GM10266 (cell line): ENCODE results near the gene ECE2.

Experiments
- DNase-seq: peaks from one replicate; pipeline ENCODE4 v3.0.0; 2012; ENCODE audit errors: extremely low spot score
- TF ChIP-seq, protein P1 (sequence below): IDR thresholded peaks from 2 replicates; pipeline ENCODE4 v1.5.1; 2012; ENCODE audit warnings: mild to moderate bottlenecking, low read depth; ENCODE audit not compliant: control insufficient read depth, insufficient read depth; ENCODE audit errors: missing control alignments

The ECE2 gene

DNA sequence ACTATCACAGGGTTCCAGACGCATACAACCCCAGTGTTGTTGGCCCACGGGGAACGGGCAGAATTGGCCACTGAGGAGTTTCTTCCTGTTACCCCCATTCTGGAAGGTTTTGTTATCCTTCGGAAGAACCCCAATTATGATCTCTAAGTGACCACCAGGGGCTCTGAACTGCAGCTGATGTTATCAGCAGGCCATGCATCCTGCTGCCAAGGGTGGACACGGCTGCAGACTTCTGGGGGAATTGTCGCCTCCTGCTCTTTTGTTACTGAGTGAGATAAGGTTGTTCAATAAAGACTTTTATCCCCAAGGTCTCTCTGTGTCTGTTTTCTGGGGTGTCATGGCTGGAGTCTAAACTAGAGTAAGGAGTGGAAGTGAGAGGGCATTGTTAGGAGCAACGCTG, 32.9 kb downstream of the ECE2 start:
- TF ChIP-seq, protein P1, sequence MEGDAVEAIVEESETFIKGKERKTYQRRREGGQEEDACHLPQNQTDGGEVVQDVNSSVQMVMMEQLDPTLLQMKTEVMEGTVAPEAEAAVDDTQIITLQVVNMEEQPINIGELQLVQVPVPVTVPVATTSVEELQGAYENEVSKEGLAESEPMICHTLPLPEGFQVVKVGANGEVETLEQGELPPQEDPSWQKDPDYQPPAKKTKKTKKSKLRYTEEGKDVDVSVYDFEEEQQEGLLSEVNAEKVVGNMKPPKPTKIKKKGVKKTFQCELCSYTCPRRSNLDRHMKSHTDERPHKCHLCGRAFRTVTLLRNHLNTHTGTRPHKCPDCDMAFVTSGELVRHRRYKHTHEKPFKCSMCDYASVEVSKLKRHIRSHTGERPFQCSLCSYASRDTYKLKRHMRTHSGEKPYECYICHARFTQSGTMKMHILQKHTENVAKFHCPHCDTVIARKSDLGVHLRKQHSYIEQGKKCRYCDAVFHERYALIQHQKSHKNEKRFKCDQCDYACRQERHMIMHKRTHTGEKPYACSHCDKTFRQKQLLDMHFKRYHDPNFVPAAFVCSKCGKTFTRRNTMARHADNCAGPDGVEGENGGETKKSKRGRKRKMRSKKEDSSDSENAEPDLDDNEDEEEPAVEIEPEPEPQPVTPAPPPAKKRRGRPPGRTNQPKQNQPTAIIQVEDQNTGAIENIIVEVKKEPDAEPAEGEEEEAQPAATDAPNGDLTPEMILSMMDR, result no peak
- DNase-seq, result no peak

DNA sequence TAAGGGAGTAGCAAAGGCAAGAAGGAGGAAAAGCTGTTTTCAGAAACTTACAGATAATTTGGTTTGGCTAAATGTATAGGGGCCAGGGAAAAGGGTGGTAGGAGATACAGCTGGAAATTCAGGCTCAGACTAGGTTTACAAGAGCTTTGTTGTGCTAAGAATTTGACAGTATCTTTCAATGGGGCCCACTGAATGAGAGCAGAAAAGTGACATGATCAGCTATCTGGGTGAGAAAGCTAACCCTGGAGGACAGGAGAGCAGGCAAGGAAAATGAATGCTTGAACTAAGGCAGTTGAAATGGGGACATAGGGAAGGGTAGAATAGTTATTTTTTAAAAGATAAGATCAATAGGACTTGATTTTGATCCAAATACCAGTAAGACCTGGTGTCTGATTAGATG, 35.8 kb downstream of the ECE2 start:
- TF ChIP-seq, protein P1, result no peak
- DNase-seq, result no peak

DNA sequence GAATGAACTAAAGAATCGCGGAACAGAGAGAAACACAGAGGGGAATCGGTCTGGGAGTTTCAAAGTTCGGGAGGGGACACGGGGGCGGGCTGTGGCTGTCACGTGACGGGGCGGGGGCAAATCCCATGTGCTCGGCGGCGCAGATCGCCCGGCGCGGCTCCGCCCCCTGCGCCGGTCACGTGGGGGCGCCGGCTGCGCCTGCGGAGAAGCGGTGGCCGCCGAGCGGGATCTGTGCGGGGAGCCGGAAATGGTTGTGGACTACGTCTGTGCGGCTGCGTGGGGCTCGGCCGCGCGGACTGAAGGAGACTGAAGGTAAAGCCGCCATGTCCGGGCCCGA, 38.5 kb downstream of the ECE2 start, which contains the start of gene EIF4G1:
Gene EIF4G1, plus strand, starts transcription at position 244 of the 337 bp plus-strand sequence. CDS start 1,191 bp downstream, outside the sequence.
- TF ChIP-seq, protein P1, result no peak
- DNase-seq, result peak; percentile 100

DNA sequence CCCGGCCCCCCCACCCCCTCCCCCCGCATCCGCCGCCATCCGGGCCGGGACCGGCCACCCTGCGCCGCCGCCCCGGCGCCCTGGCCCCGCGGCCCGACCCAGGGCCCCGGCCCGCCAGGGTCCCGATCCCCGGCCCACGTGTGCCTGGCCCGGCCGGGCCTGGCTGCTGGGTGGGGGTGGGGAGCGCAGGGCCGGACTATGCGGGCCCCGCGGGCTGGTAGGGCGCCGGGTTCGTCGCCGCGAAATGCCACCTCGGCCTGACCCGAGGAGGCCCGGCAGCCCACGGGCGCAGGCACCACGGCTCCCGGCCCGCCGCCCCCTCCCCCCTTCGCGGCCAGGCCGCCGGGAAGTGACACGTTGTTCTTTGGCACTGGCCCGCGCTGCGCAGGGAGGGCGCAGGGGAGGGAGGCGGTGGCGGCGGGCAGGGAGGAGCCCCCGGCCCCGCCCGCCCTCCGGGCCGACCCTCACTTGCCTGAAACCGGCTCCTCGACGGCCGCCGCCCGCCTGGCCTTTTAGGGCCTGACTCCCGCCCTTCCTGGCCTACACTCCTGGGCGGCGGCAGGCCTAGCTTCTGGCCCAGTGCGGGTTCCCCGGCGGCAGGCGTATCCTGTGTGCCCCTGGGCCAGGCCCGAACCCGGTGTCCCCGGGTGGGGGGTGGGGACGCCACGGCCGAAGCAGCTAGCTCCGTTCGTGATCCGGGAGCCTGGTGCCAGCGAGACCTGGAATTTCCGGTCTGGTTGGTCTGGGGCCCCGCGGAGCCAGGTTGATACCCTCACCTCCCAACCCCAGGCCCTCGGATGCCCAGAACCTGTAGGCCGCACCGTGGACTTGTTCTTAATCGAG, 39.1 kb downstream of the ECE2 start:
- TF ChIP-seq, protein P1, result no peak
- DNase-seq, result peak; percentile 80

DNA sequence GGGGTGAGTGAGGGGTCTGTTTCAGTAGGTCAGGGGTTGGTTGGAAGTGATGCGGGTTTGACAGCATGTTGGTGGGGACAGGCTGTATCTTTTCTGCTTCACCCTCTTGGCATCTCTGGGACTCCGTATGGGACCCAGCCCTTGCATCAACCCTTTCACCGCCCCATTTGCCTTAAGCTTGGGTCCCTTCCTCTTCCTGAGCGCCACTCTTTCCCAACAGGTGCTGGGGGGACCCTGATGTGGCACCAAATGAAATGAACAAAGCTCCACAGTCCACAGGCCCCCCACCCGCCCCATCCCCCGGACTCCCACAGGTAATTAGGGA, 39.7 kb downstream of the ECE2 start:
- no peak for DNase-seq
- TF ChIP-seq, protein P1, result no peak

DNA sequence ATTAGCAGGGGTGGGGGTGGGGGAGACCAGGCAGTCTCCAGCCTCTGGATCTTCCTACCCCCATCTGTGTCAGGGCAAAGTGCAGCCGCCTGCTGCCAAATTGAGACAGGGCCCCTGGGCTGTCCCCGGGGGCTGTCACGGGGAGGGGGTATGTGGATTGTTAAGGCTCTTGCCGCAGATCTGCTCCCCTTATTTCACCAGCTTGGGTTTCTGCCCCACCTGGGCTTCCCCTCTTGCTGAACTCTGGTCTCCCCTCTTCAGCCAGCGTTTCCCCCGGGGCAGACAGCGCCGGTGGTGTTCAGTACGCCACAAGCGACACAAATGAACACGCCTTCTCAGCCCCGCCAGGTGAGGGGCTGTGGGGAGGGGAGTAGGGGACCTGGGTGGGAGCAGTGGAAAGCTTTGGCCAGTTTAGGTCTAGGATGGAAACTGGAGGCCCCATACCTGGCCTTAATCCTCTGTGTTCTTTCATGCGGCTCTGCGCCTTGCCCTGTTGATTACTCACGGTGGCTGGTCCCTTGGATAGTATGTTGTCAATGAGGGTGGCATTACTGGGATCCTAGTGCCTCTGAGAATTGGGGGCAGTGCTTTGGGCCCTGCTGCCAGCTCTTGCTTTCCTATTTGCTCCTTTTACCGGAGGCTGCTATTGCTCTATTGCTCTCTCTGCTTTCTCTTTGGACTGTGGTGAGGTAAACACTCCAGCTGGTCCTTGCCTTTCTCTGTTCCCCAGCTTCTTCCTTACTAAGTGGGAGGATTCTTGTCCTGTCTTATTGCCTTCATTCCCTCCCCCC, 40.2 kb downstream of the ECE2 start:
- TF ChIP-seq, protein P1, result no peak
- no peak for DNase-seq

DNA sequence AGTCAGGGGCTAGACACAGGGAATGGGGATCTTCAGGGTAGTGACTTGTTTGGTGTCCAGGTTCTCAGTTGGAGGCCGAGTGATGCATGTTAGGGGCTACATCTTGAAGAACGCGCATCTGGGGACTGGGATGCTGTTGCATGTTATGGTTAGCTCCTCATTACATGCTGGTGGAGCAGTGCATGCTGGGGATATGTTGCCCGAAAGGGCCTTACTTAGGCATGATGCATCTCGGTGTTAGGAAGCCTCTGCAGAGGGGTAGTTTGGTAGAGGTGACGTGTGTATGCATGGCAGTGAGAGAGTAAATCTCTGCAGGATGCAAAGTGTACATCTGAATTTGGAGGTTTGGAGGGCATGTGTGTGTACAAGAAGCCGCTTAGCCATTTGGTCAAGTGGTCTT, 41.0 kb downstream of the ECE2 start:
- TF ChIP-seq, protein P1, result no peak

More for the DNA sequence above, 41.0 kb downstream of the ECE2 start:
- no peak for DNase-seq
